HG03066 (cell line): ENCODE measurements around the gene NPAS3.
A peak's percentile ranks its signal among the peaks of the same experiment; 100 is the strongest.

Source experiments
- ATAC-seq: cut with Tn5 transposase; IDR thresholded peaks from one replicate; pipeline ENCODE4 v1.9.1; 2021; ENCODE audit warnings: low read depth; ENCODE audit not compliant: unreplicated experiment

The NPAS3 gene

GRCh38 chr14:33357225-33358010 is 418.7 kb downstream of the NPAS3 start:
- ATAC-seq = no peak

GRCh38 chr14:33359288-33359881 is 420.7 kb downstream of the NPAS3 start:
- no peak for ATAC-seq

- no peak for ATAC-seq
Observed at GRCh38 chr14:33362934-33363333, 424.3 kb downstream of the NPAS3 start.

- ATAC-seq = no peak
Observed at GRCh38 chr14:33363682-33364081, 425.0 kb downstream of the NPAS3 start.

GRCh38 chr14:33364466-33364865 is 425.8 kb downstream of the NPAS3 start:
- ATAC-seq = no peak

GRCh38 chr14:33369041-33369440 is 430.4 kb downstream of the NPAS3 start:
- no peak for ATAC-seq

GRCh38 chr14:33369972-33370371 is 431.3 kb downstream of the NPAS3 start:
- peak; percentile 96 for ATAC-seq

- no peak for ATAC-seq
Observed at GRCh38 chr14:33370426-33370825, 431.7 kb downstream of the NPAS3 start.

- no peak for ATAC-seq
Observed at GRCh38 chr14:33375196-33375595, 436.5 kb downstream of the NPAS3 start.

GRCh38 chr14:33375786-33376185 is 437.1 kb downstream of the NPAS3 start:
- no peak for ATAC-seq

- no peak for ATAC-seq
Observed at GRCh38 chr14:33376510-33376909, 437.8 kb downstream of the NPAS3 start.

GRCh38 chr14:33377596-33378390 is 439.1 kb downstream of the NPAS3 start:
- ATAC-seq = peak; percentile 95

- ATAC-seq = no peak
Observed at GRCh38 chr14:33381717-33382116, 443.0 kb downstream of the NPAS3 start.

- no peak for ATAC-seq
Observed at GRCh38 chr14:33386140-33386539, 447.5 kb downstream of the NPAS3 start.

- ATAC-seq = no peak
Observed at GRCh38 chr14:33386781-33387180, 448.1 kb downstream of the NPAS3 start.

GRCh38 chr14:33390335-33390734 is 451.7 kb downstream of the NPAS3 start:
- ATAC-seq = no peak

- no peak for ATAC-seq
Observed at GRCh38 chr14:33393231-33393894, 454.7 kb downstream of the NPAS3 start.

GRCh38 chr14:33393895-33394368 is 455.3 kb downstream of the NPAS3 start:
- ATAC-seq = no peak

- no peak for ATAC-seq
Observed at GRCh38 chr14:33401311-33401710, 462.6 kb downstream of the NPAS3 start.

GRCh38 chr14:33402604-33403003 is 463.9 kb downstream of the NPAS3 start:
- ATAC-seq = no peak

GRCh38 chr14:33404054-33404453 is 465.4 kb downstream of the NPAS3 start:
- ATAC-seq = no peak
